ENCODE data around the gene GMNN.
"Not testable (repeated sequence)": the region's sequence is repeated elsewhere in the genome, so short reads cannot be mapped to it uniquely, and the experiment has no call there.

The GMNN gene

GRCh38 chr6:24743265-24743943, 31.3 kb upstream of the GMNN start:
- H3K4me3 ChIP-seq (ENCODE audit: low read depth, low read length), result no peak overlapping the region; the same call in 1 of the 2 replicates
- peak; percentile 65 for DNase-seq (ENCODE audit: low read depth)
- TF ChIP-seq CTCF (IDR thresholded peaks at IDR 0.05; ENCODE audit: low read depth, low read length, missing control alignments), result no peak

- no peak for TF ChIP-seq CTCF (IDR thresholded peaks at IDR 0.05; ENCODE audit: low read depth, low read length, missing control alignments)
- no peak for DNase-seq (ENCODE audit: low read depth)
- H3K4me3 ChIP-seq (ENCODE audit: low read depth, low read length), result no peak overlapping the region
Observed at GRCh38 chr6:24743944-24744335, 30.8 kb upstream of the GMNN start.

- no peak for TF ChIP-seq CTCF (IDR thresholded peaks at IDR 0.05; ENCODE audit: low read depth, low read length, missing control alignments)
- no peak for DNase-seq (ENCODE audit: low read depth)
- H3K4me3 ChIP-seq (ENCODE audit: low read depth, low read length), result no peak overlapping the region
Observed at GRCh38 chr6:24744911-24745310, 29.8 kb upstream of the GMNN start.

GRCh38 chr6:24749297-24749696, 25.4 kb upstream of the GMNN start:
- DNase-seq (ENCODE audit: low read depth), result no peak
- no peak for TF ChIP-seq CTCF (IDR thresholded peaks at IDR 0.05; ENCODE audit: low read depth, low read length, missing control alignments)
- H3K4me3 ChIP-seq (ENCODE audit: low read depth, low read length), result no peak overlapping the region

GRCh38 chr6:24750878-24751277, 23.9 kb upstream of the GMNN start:
- not testable (repeated sequence) for DNase-seq (ENCODE audit: low read depth); H3K4me3 ChIP-seq (ENCODE audit: low read depth, low read length)

GRCh38 chr6:24752503-24752902, 22.2 kb upstream of the GMNN start:
- no peak overlapping the region for H3K4me3 ChIP-seq (ENCODE audit: low read depth, low read length)
- no peak for TF ChIP-seq CTCF (IDR thresholded peaks at IDR 0.05; ENCODE audit: low read depth, low read length, missing control alignments)

GRCh38 chr6:24752917-24753492, 21.7 kb upstream of the GMNN start:
- no peak for TF ChIP-seq CTCF (IDR thresholded peaks at IDR 0.05; ENCODE audit: low read depth, low read length, missing control alignments)

More at GRCh38 chr6:24752503-24752902, 22.2 kb upstream of the GMNN start:
- no peak for DNase-seq (ENCODE audit: low read depth)

More at GRCh38 chr6:24752917-24753492, 21.7 kb upstream of the GMNN start:
- DNase-seq (ENCODE audit: low read depth), result no peak
- no peak overlapping the region for H3K4me3 ChIP-seq (ENCODE audit: low read depth, low read length)
